ENCODE measurements around the gene PRDM13. TPM values are rescaled to one million over a fixed set of nuclear protein-coding genes. Genes with fewer than 3 reads are reported as not detected.

PRDM13 gene
- total RNA-seq, 4 donors from 2014 or later = not detected

- DNase-seq (ENCODE audit: low spot score) = no peak
- TF ChIP-seq CTCF (IDR thresholded peaks at IDR 0.05) = no peak
- no peak for ATAC-seq (ENCODE audit: low FRiP score)
These were observed 2.4 kb downstream of the PRDM13 start for GRCh38 chr6:99608886-99609482.

- TF ChIP-seq CTCF (IDR thresholded peaks at IDR 0.05) = no peak
- DNase-seq (ENCODE audit: low spot score) = no peak
- no peak for ATAC-seq (ENCODE audit: low FRiP score)
These were observed 3.4 kb downstream of the PRDM13 start for GRCh38 chr6:99609905-99610489.

GRCh38 chr6:99611148-99611547 is 4.5 kb downstream of the PRDM13 start:
- ATAC-seq (ENCODE audit: low FRiP score) (no peak), DNase-seq (ENCODE audit: low spot score) (no peak)
- TF ChIP-seq CTCF (IDR thresholded peaks at IDR 0.05) = no peak

- ATAC-seq (ENCODE audit: low FRiP score) (no peak), DNase-seq (ENCODE audit: low spot score) (no peak)
- TF ChIP-seq CTCF (IDR thresholded peaks at IDR 0.05) = no peak
These were observed 6.1 kb downstream of the PRDM13 start for GRCh38 chr6:99612551-99613408.

GRCh38 chr6:99613409-99613704 is 6.7 kb downstream of the PRDM13 start:
- ATAC-seq (ENCODE audit: low FRiP score) = peak; percentile 60
- no peak for DNase-seq (ENCODE audit: low spot score)
- TF ChIP-seq CTCF (IDR thresholded peaks at IDR 0.05) = no peak

GRCh38 chr6:99613705-99614429 is 7.2 kb downstream of the PRDM13 start:
- no peak for TF ChIP-seq CTCF (IDR thresholded peaks at IDR 0.05)
- ATAC-seq (ENCODE audit: low FRiP score) (peak; percentile 24), DNase-seq (ENCODE audit: low spot score) (no peak)

Measured in omental fat pad (tissue), 4 donors.